ENCODE results near the gene BRINP2.

GRCh38 chr1:177270863-177271262 is 100.1 kb downstream of the BRINP2 start:
- no peak for TF ChIP-seq CTCF (optimal IDR thresholded peaks at IDR 0.05 in 1 of 3, IDR thresholded peaks at IDR 0.05 in 1 of 3, conservative IDR thresholded peaks at IDR 0.05 in 1 of 3; ENCODE audit: extremely low read depth in 1 of 3, insufficient read depth in 2 of 3, low read length in 3 of 3)
- no peak for TF ChIP-seq EZH2 (IDR thresholded peaks at IDR 0.05; ENCODE audit: low read length)

All from keratinocyte (primary cell).